CD14-positive monocyte (primary cell): ENCODE data around the gene VTI1A. TPM values are rescaled to one million over a fixed set of nuclear protein-coding genes. Genes with fewer than 3 reads are reported as not detected.

Experiments used
- DNase-seq, 3 donors: peaks; one replicate each; pipeline ENCODE4 v3.0.0-alpha.2; 2011 to 2022
- H2AFZ ChIP-seq: 2 replicates; pipeline ENCODE4 v1.6.0; 2012; ENCODE audit warnings: mild to moderate bottlenecking, low read depth, low read length, inconsistent platforms; ENCODE audit not compliant: insufficient read depth, poor library complexity, severe bottlenecking
- H3K27ac ChIP-seq, 2 donors: 1 replicate in 1 of 2; 2 replicates in 1 of 2; pipeline ENCODE4 v1.5.1; 2012 to 2013; ENCODE audit warnings: low read length in 2 of 2, control low read depth in 1 of 2, inconsistent platforms in 1 of 2, low read depth in 1 of 2, mild to moderate bottlenecking in 1 of 2
- H3K27me3 ChIP-seq, 2 donors: one replicate each; pipeline versions ENCODE4 v1.6.0 to v1.6.1; 2011 to 2013; ENCODE audit warnings: low read length in 2 of 2; ENCODE audit not compliant: control insufficient read depth in 2 of 2, insufficient read depth in 2 of 2
- H3K36me3 ChIP-seq, 2 donors: replicated peaks in 1 of 2; 1 replicate in 1 of 2; 2 replicates in 1 of 2; pipeline versions ENCODE4 v1.5.1 to v1.6.1; 2012 to 2013; ENCODE audit warnings: low read length in 2 of 2, control low read depth in 1 of 2, inconsistent platforms in 1 of 2, mild to moderate bottlenecking in 1 of 2; ENCODE audit not compliant: insufficient read depth in 2 of 2, control insufficient read depth in 1 of 2
- H3K4me1 ChIP-seq, 2 donors: 1 replicate in 1 of 2; 2 replicates in 1 of 2; pipeline versions ENCODE4 v1.5.1 to v1.6.1; 2012 to 2013; ENCODE audit warnings: low read length in 2 of 2, control low read depth in 1 of 2, inconsistent platforms in 1 of 2, mild to moderate bottlenecking in 1 of 2, moderate library complexity in 1 of 2; ENCODE audit not compliant: insufficient read depth in 2 of 2, control insufficient read depth in 1 of 2
- H3K4me2 ChIP-seq: replicated peaks from 2 replicates; pipeline ENCODE3; 2012; ENCODE audit warnings: low read length, moderate library complexity, mild to moderate bottlenecking; ENCODE audit not compliant: poor library complexity, severe bottlenecking; ENCODE audit errors: extremely low read depth
- H3K4me3 ChIP-seq, 3 experiments: fragments of 200-600 bp in 1 of 3; sonication (generic) in 1 of 3; replicated peaks in 1 of 3; 1 replicate in 2 of 3; 2 replicates in 1 of 3; pipeline ENCODE4 v1.5.1; 2011 to 2013; ENCODE audit warnings: low read length in 3 of 3, mild to moderate bottlenecking in 3 of 3, control low read depth in 2 of 3, low read depth in 2 of 3, inconsistent platforms in 1 of 3, moderate library complexity in 1 of 3
- H3K79me2 ChIP-seq: 2 replicates; pipeline ENCODE4 v1.6.0; 2012; ENCODE audit warnings: mild to moderate bottlenecking, control low read depth, inconsistent platforms, low read length, moderate library complexity; ENCODE audit not compliant: insufficient read depth
- H3K9ac ChIP-seq: 2 replicates; pipeline ENCODE4 v1.6.0; 2017; ENCODE audit warnings: low read length, mild to moderate bottlenecking; ENCODE audit not compliant: insufficient read depth, poor library complexity, severe bottlenecking
- H3K9me3 ChIP-seq, 2 donors: replicated peaks in 1 of 2; 1 replicate in 1 of 2; 2 replicates in 1 of 2; pipeline versions ENCODE4 v1.5.1 to v1.6.1; 2012 to 2013; ENCODE audit warnings: low read length in 2 of 2, control low read depth in 1 of 2; ENCODE audit not compliant: control insufficient read depth in 1 of 2, insufficient read depth in 1 of 2
- H4K20me1 ChIP-seq: 2 replicates; pipeline ENCODE4 v1.6.0; 2012; ENCODE audit warnings: mild to moderate bottlenecking, low read length, control low read depth, moderate library complexity; ENCODE audit not compliant: insufficient read depth
- H3K27ac Mint-ChIP-seq, 7 donors: one replicate each; pipeline ENCODE4 v1.8.0; 2020; ENCODE audit warnings: mild to moderate bottlenecking in 7 of 7, mixed read lengths in 7 of 7, moderate library complexity in 6 of 7, inconsistent platforms in 2 of 7
- H3K27me3 Mint-ChIP-seq, 3 donors: one replicate each; pipeline ENCODE4 v1.8.0; 2021 to 2022; ENCODE audit warnings: low read depth in 3 of 3, mild to moderate bottlenecking in 3 of 3, mixed read lengths in 3 of 3, moderate library complexity in 3 of 3, inconsistent platforms in 1 of 3
- H3K36me3 Mint-ChIP-seq, 2 donors: one replicate each; pipeline ENCODE4 v1.8.0; 2020; ENCODE audit warnings: mixed read lengths in 2 of 2, inconsistent platforms in 1 of 2, mild to moderate bottlenecking in 1 of 2
- H3K4me1 Mint-ChIP-seq: one replicate; pipeline ENCODE4 v1.8.0; 2020; ENCODE audit warnings: mild to moderate bottlenecking, mixed read lengths
- H3K4me3 Mint-ChIP-seq, 2 donors: one replicate each; pipeline ENCODE4 v1.8.0; 2020; ENCODE audit warnings: mild to moderate bottlenecking in 2 of 2, mixed read lengths in 2 of 2, moderate library complexity in 1 of 2
- H3K9me3 Mint-ChIP-seq, 7 donors: one replicate each; pipeline ENCODE4 v1.8.0; 2020 to 2022; ENCODE audit warnings: mixed read lengths in 7 of 7, mild to moderate bottlenecking in 6 of 7, moderate library complexity in 6 of 7, inconsistent platforms in 2 of 7
- CTCF ChIP-seq: fragments of 200-600 bp; IDR thresholded peaks from one replicate; pipeline ENCODE4 v1.8.0; 2022; ENCODE audit warnings: antibody characterized with exemption, mild to moderate bottlenecking
- WGBS: methylation state at CpG from one replicate; pipeline ENCODE4 v1.1.5; 2013; ENCODE audit warnings: missing lambda C conversion rate; ENCODE audit not compliant: insufficient coverage; 5-methylcytosine and 5-hydroxymethylcytosine counted together
- intact Hi-C, 2 donors: fragments of 100-400 bp; cut with micrococcal nuclease; formaldehyde crosslinking; loops; one replicate each; pipeline versions ENCODE4 v1.15.0 to v1.15.1; 2023
- polyA plus RNA-seq, 3 donors: library from polyadenylated mRNA; depleted of rRNA in 1 of 3; unstranded in 2 of 3; stranded (reverse) in 1 of 3; fragments of 300-500 nt in 2 of 3; fragments of >200 nt in 1 of 3; fragmentation: Illumina TruSeq in 2 of 3; gene quantifications; 1 replicate in 2 of 3; 2 replicates in 1 of 3; pipeline ENCODE4 v1.2.3, GENCODE V29; 2012 to 2021

Gene VTI1A
- polyA plus RNA-seq, 3 donors: 23.6 to 25.4 (median 24.1) TPM

- H3K27me3 ChIP-seq: no peaks in the 10 kb centered on the region
- Mint-ChIP-seq H3K27me3 (no peaks in the 10 kb centered on the region), H3K36me3 (peaks cover 17 to 26% of the 10 kb centered on the region in 2 donors), H3K27ac (peak overlapping the region in 1 of 7 donors; percentile 35), H3K4me1 (no peaks in the 10 kb centered on the region), H3K4me3 (no peak overlapping the region), H3K9me3 (peaks cover 0 to 3% (median 0%) of the 10 kb centered on the region in 7 donors)
- no peak for DNase-seq
- TF ChIP-seq CTCF: no peak
- H4K20me1 ChIP-seq: no peaks in the 10 kb centered on the region
- H2AFZ ChIP-seq: no peak overlapping the region
- H3K9ac ChIP-seq: no peak overlapping the region
- H3K4me3 ChIP-seq: no peak overlapping the region
- no peaks in the 10 kb centered on the region for H3K4me1 ChIP-seq
- H3K27ac ChIP-seq: no peak overlapping the region
- intact Hi-C loops: no loop called here
- 100% methylated on average over 1 of the region's 6 CpGs for WGBS
- H3K9me3 ChIP-seq: no peaks in the 10 kb centered on the region
- H3K79me2 ChIP-seq: no peaks in the 10 kb centered on the region
- H3K36me3 ChIP-seq: peaks cover 0 to 4% of the 10 kb centered on the region in 2 donors
- H3K4me2 ChIP-seq: no peak overlapping the region
Observed at GRCh38 chr10:112805701-112806100, 358.7 kb downstream of the VTI1A start.

- Histone ChIP-seq H3K4me1 (peaks cover 3 to 4% of the 10 kb centered on the region in 2 donors), H3K27ac (no peak overlapping the region), H3K36me3 (peaks cover 0 to 9% of the 10 kb centered on the region in 2 donors), H3K27me3 (no peaks in the 10 kb centered on the region), H3K4me3 (no peak overlapping the region), H3K9ac (no peak overlapping the region), H4K20me1 (no peaks in the 10 kb centered on the region), H3K4me2 (no peak overlapping the region), H3K9me3 (no peaks in the 10 kb centered on the region), H2AFZ (no peak overlapping the region), H3K79me2 (no peaks in the 10 kb centered on the region)
- no peak for DNase-seq
- Mint-ChIP-seq H3K27ac (no peak overlapping the region), H3K27me3 (peaks cover 0 to 2% (median 0%) of the 10 kb centered on the region in 3 donors), H3K9me3 (peaks cover 0 to 3% (median 0%) of the 10 kb centered on the region in 7 donors), H3K4me1 (peaks cover 4% of the 10 kb centered on the region), H3K36me3 (peaks cover 22 to 31% of the 10 kb centered on the region in 2 donors), H3K4me3 (no peak overlapping the region)
- 99% methylated on average over 8 of the region's 8 CpGs for WGBS
- TF ChIP-seq CTCF: no peak
- intact Hi-C loops: no loop called here
Observed at GRCh38 chr10:112807013-112807412, 360.0 kb downstream of the VTI1A start.
